Tongue (tissue), 2 donors: ENCODE measurements around the gene SPATA13. TPM values are rescaled to one million over a fixed set of nuclear protein-coding genes. Genes with fewer than 3 reads are reported as not detected.

Experiments used
- DNase-seq: peaks from one replicate; pipeline ENCODE4 v3.0.0-alpha.2; 2015
- total RNA-seq: library from RNA; depleted of rRNA; stranded (reverse); fragments of >200 nt; gene quantifications from one replicate; pipeline ENCODE4 v1.2.3, GENCODE V29; 2014

Gene SPATA13
- total RNA-seq, 1 donor from 2014 or later: 11.3 TPM

- no peak for DNase-seq
These were observed 7.3 kb downstream of the SPATA13 start for GRCh38 chr13:24167666-24168391.

- DNase-seq: no peak
These were observed 7.9 kb downstream of the SPATA13 start for GRCh38 chr13:24168392-24168750.

- DNase-seq: peak; percentile 54
These were observed 8.5 kb downstream of the SPATA13 start for GRCh38 chr13:24168979-24169378.

- no peak for DNase-seq
These were observed 11.6 kb downstream of the SPATA13 start for GRCh38 chr13:24172071-24172470.

- peak; percentile 13 for DNase-seq
These were observed 13.3 kb downstream of the SPATA13 start for GRCh38 chr13:24173795-24174194.

GRCh38 chr13:24175847-24176246 is 15.3 kb downstream of the SPATA13 start:
- DNase-seq: no peak

- DNase-seq: no peak
These were observed 16.0 kb downstream of the SPATA13 start for GRCh38 chr13:24176351-24177101.

- DNase-seq: no peak
These were observed 18.4 kb downstream of the SPATA13 start for GRCh38 chr13:24178847-24179485.

- DNase-seq: no peak
These were observed 18.9 kb downstream of the SPATA13 start for GRCh38 chr13:24179486-24179850.

GRCh38 chr13:24180750-24181377 is 20.3 kb downstream of the SPATA13 start:
- DNase-seq: no peak

- DNase-seq: no peak
These were observed 21.6 kb downstream of the SPATA13 start for GRCh38 chr13:24181991-24182702.

- no peak for DNase-seq
These were observed 22.2 kb downstream of the SPATA13 start for GRCh38 chr13:24182703-24183081.

- no peak for DNase-seq
These were observed 23.2 kb downstream of the SPATA13 start for GRCh38 chr13:24183741-24184182.

- no peak for DNase-seq
These were observed 23.8 kb downstream of the SPATA13 start for GRCh38 chr13:24184265-24184841.

GRCh38 chr13:24184882-24185281 is 24.4 kb downstream of the SPATA13 start:
- no peak for DNase-seq

- DNase-seq: no peak
These were observed 25.2 kb downstream of the SPATA13 start for GRCh38 chr13:24185591-24186232.

GRCh38 chr13:24187185-24187584 is 26.7 kb downstream of the SPATA13 start:
- no peak for DNase-seq

GRCh38 chr13:24192057-24192810 is 31.7 kb downstream of the SPATA13 start:
- DNase-seq: no peak

GRCh38 chr13:24192811-24193162 is 32.3 kb downstream of the SPATA13 start:
- DNase-seq: no peak

GRCh38 chr13:24194447-24194846 is 33.9 kb downstream of the SPATA13 start:
- no peak for DNase-seq

GRCh38 chr13:24195626-24196025 is 35.1 kb downstream of the SPATA13 start:
- no peak for DNase-seq
